GM06990 (cell line): ENCODE measurements around the gene PFN1.

Experiments
- DNase-seq: peaks from one replicate; pipeline ENCODE4 v3.0.0-alpha.2; 2011; ENCODE audit not compliant: insufficient read length; ENCODE audit errors: extremely low read depth
- H3K27me3 ChIP-seq: replicated peaks from 2 replicates; pipeline ENCODE4 v1.6.0; 2011; ENCODE audit warnings: low read length; ENCODE audit not compliant: control insufficient read depth, insufficient read depth
- H3K36me3 ChIP-seq: 2 replicates; pipeline ENCODE4 v1.5.1; 2011; ENCODE audit warnings: low read length; ENCODE audit not compliant: control insufficient read depth, insufficient read depth
- H3K4me3 ChIP-seq: replicated peaks from 2 replicates; pipeline ENCODE4 v1.5.1; 2011; ENCODE audit warnings: low read depth, mild to moderate bottlenecking, control low read depth, low read length
- CTCF ChIP-seq: IDR thresholded peaks from 2 replicates; pipeline ENCODE4 v1.5.1; 2011; ENCODE audit warnings: low read length, control low read depth, mild to moderate bottlenecking, inconsistent platforms; ENCODE audit not compliant: insufficient read depth, poor library complexity, severe bottlenecking

Gene PFN1

GRCh38 chr17:4986403-4986802, 38.1 kb upstream of the PFN1 start:
- peak overlapping the region; percentile 91 for H3K4me3 ChIP-seq
- peaks cover 9% of the 10 kb centered on the region for H3K36me3 ChIP-seq
- no peak for TF ChIP-seq CTCF
- H3K27me3 ChIP-seq: no peaks in the 10 kb centered on the region
- DNase-seq: no peak

GRCh38 chr17:4982305-4982704, 34.0 kb upstream of the PFN1 start:
- no peak overlapping the region for H3K4me3 ChIP-seq
- no peak for TF ChIP-seq CTCF
- no peak for DNase-seq
- H3K36me3 ChIP-seq: peaks cover 32% of the 10 kb centered on the region
- H3K27me3 ChIP-seq: no peaks in the 10 kb centered on the region

- no peak overlapping the region for H3K4me3 ChIP-seq
- peaks cover 36% of the 10 kb centered on the region for H3K36me3 ChIP-seq
- no peaks in the 10 kb centered on the region for H3K27me3 ChIP-seq
- peak; percentile 63 for TF ChIP-seq CTCF
- no peak for DNase-seq
Measured at GRCh38 chr17:4980644-4981216, 32.4 kb upstream of the PFN1 start.

GRCh38 chr17:4978726-4979125, 30.4 kb upstream of the PFN1 start:
- DNase-seq: no peak
- no peak overlapping the region for H3K4me3 ChIP-seq
- H3K27me3 ChIP-seq: no peaks in the 10 kb centered on the region
- TF ChIP-seq CTCF: no peak
- H3K36me3 ChIP-seq: peaks cover 42% of the 10 kb centered on the region

DNA sequence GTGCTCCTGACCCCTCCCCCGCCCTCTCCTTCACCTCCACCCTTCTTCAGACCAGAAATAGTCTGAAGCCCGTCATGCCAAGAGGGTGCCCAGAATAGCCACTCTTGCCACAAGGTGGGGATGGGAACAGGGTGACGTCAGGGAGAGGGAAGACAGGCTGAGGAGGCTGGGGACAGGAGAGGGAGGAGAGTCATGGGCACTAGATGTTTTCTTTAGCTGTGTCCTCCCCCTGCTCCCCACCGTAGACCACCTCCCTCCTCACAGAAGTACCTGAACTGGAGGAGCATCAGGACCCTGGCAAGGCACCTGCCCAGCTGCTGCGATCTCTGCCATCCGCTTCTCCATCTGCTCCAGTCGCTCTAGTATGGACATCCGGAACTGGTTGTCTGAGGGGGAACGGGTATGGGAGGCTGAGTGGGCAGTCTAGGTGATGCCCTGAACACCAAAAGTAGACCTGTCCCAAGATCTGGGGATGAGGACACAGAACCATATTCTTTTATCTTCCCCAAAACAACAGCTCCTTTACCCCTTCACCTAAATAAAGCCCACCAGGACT, 25.9 kb upstream of the PFN1 start:
- Histone ChIP-seq H3K27me3 (no peaks in the 10 kb centered on the region), H3K4me3 (no peak overlapping the region), H3K36me3 (peaks cover 51% of the 10 kb centered on the region)
- TF ChIP-seq CTCF: no peak
- no peak for DNase-seq
